NCI-H1092 treated with DMSO at 0.1 percent for 48 hours (cell line): ENCODE data around the gene REC114.
"Not testable (repeated sequence)": the region's sequence is repeated elsewhere in the genome, so short reads cannot be mapped to it uniquely, and the experiment has no call there.

Experiments
- DNase-seq: peaks from one replicate; lab custom pipeline; 2025; lab: John Stamatoyannopoulos, UW

The REC114 gene

GRCh38 chr15:73442968-73443367 is at the start of gene REC114:
REC114 (plus strand) TSS chr15:73443164; CDS start chr15:73443186, 22 bp downstream.
- DNase-seq = no peak

- DNase-seq = no peak
Observed at GRCh38 chr15:73393336-73393735, 49.6 kb upstream of the REC114 start.

- DNase-seq = no peak
Observed at GRCh38 chr15:73394782-73395181, 48.2 kb upstream of the REC114 start.

- DNase-seq = no peak
Observed at GRCh38 chr15:73395671-73396070, 47.3 kb upstream of the REC114 start.

GRCh38 chr15:73397461-73397860 is 45.5 kb upstream of the REC114 start:
- DNase-seq = no peak

GRCh38 chr15:73398861-73399260 is 44.1 kb upstream of the REC114 start:
- DNase-seq = no peak

- not testable (repeated sequence) for DNase-seq
Observed at GRCh38 chr15:73400222-73400621, 42.7 kb upstream of the REC114 start.

GRCh38 chr15:73403171-73403570 is 39.8 kb upstream of the REC114 start:
- no peak for DNase-seq

- DNase-seq = no peak
Observed at GRCh38 chr15:73414876-73415275, 28.1 kb upstream of the REC114 start.

GRCh38 chr15:73424506-73424905 is 18.5 kb upstream of the REC114 start:
- no peak for DNase-seq

GRCh38 chr15:73425510-73425909 is 17.5 kb upstream of the REC114 start:
- DNase-seq = no peak

- DNase-seq = no peak
Observed at GRCh38 chr15:73426323-73426994, 16.5 kb upstream of the REC114 start.

- not testable (repeated sequence) for DNase-seq
Observed at GRCh38 chr15:73431329-73431728, 11.6 kb upstream of the REC114 start.

GRCh38 chr15:73433873-73434272 is 9.1 kb upstream of the REC114 start:
- DNase-seq = no peak

GRCh38 chr15:73436613-73437012 is 6.4 kb upstream of the REC114 start:
- DNase-seq = no peak

- DNase-seq = no peak
Observed at GRCh38 chr15:73437543-73438109, 5.3 kb upstream of the REC114 start.

- DNase-seq = no peak
Observed at GRCh38 chr15:73438651-73439050, 4.3 kb upstream of the REC114 start.

- no peak for DNase-seq
Observed at GRCh38 chr15:73440571-73440970, 2.4 kb upstream of the REC114 start.

- no peak for DNase-seq
Observed at GRCh38 chr15:73442421-73442820, 543 bp upstream of the REC114 start.

GRCh38 chr15:73447471-73447870 is 4.5 kb downstream of the REC114 start:
- DNase-seq = not testable (repeated sequence)

GRCh38 chr15:73448158-73448758 is 5.3 kb downstream of the REC114 start:
- not testable (repeated sequence) for DNase-seq

- DNase-seq = not testable (repeated sequence)
Observed at GRCh38 chr15:73449980-73450379, 7.0 kb downstream of the REC114 start.

- DNase-seq = no peak
Observed at GRCh38 chr15:73454096-73454495, 11.1 kb downstream of the REC114 start.
